Measurements from ENCODE around the gene MIPEP.

GRCh38 chr13:23915308-23915707 lies 26.1 kb upstream of the MIPEP start:
- no peak for TF ChIP-seq CTCF (IDR thresholded peaks at IDR 0.05; ENCODE audit: low read depth, low read length)
- no peak for TF ChIP-seq MAX (IDR thresholded peaks at IDR 0.05; ENCODE audit: low read depth, low read length)
